ENCODE results near the gene KRT85.

Gene KRT85

GRCh38 chr12:52367876-52368275 is 595 bp upstream of the KRT85 start:
- Histone ChIP-seq H3K27ac (no peak overlapping the region), H3K9ac (ENCODE audit: insufficient read length) (no peak overlapping the region), H3K36me3 (ENCODE audit: insufficient read depth, low read length) (no peaks in the 10 kb centered on the region), H3K4me3 (no peak overlapping the region), H3K9me3 (ENCODE audit: low read depth, low read length) (no peaks in the 10 kb centered on the region)
- DNase-seq (ENCODE audit: low read depth, low spot score), result no peak
- no peak for TF ChIP-seq POLR2AphosphoS5 (IDR thresholded peaks at IDR 0.05; ENCODE audit: borderline replicate concordance, low read depth, low read length)
- no peak for TF ChIP-seq EZH2 (IDR thresholded peaks at IDR 0.05)
- TF ChIP-seq FOXP2 (optimal IDR thresholded peaks at IDR 0.05; ENCODE audit: control extremely low read depth, extremely low read length, insufficient read depth), result no peak

DNA sequence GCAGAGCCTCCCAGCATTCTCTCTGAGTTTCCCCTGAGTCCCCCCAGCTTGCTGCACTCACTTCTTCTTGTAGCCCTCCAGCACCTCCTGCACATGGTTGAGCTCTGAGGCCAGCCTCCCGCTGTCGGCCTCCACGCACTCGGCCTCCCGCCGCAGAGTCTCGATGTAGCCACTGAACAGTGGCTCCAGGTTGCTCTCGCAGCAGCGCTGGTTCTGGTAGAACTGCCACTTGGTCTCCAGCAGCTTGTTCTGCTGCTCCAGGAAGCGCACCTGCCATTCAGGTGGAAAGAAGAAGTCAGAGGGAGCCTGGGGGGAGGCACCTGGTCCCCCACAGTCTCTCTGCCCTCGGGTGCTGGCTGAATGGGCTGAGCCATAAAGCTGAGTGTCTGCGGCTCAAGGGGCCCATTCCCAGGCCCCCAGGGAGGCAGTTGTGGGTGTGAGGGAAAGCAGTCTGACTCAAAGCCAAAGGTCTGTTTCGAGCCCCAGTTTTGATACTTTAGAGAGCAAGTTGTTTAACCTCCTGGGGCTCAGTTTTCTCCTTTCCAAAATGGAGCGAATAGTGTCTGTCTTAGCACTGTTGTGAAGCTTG is 2.3 kb downstream of the KRT85 start:
- no peak for DNase-seq (ENCODE audit: low read depth, low spot score)
- Histone ChIP-seq H3K4me3 (no peak overlapping the region), H3K9ac (ENCODE audit: insufficient read length) (no peak overlapping the region), H3K27ac (no peak overlapping the region), H3K9me3 (ENCODE audit: low read depth, low read length) (no peaks in the 10 kb centered on the region), H3K36me3 (ENCODE audit: insufficient read depth, low read length) (no peaks in the 10 kb centered on the region)
- TF ChIP-seq EZH2 (IDR thresholded peaks at IDR 0.05) (no peak), FOXP2 (optimal IDR thresholded peaks at IDR 0.05; ENCODE audit: control extremely low read depth, extremely low read length, insufficient read depth) (no peak), POLR2AphosphoS5 (IDR thresholded peaks at IDR 0.05; ENCODE audit: borderline replicate concordance, low read depth, low read length) (no peak)

DNA sequence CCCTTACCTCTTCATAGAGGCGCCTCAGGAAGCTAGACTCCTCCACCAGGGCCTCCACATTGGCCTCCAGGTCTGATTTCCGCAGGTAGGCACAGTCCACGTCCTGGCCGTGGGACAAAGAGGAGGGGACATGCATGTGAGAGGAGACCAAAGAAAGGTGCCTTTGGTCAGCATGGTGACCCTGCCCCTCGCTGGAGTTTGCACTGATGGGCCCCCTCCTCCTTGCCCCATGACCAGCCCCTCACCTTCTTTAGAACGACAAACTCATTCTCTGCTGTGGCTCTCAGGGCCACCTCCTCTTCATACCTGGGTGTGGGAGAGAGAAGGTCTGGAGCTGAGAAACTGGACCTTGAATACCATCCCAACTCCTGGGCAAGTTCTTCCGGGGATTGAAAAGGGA is 3.2 kb downstream of the KRT85 start:
- H3K9me3 ChIP-seq (ENCODE audit: low read depth, low read length), result no peaks in the 10 kb centered on the region
- no peak overlapping the region for H3K9ac ChIP-seq (ENCODE audit: insufficient read length)
- H3K27ac ChIP-seq, result no peak overlapping the region
- no peak for DNase-seq (ENCODE audit: low read depth, low spot score)
- TF ChIP-seq POLR2AphosphoS5 (IDR thresholded peaks at IDR 0.05; ENCODE audit: borderline replicate concordance, low read depth, low read length), result no peak
- TF ChIP-seq EZH2 (IDR thresholded peaks at IDR 0.05), result no peak
- TF ChIP-seq FOXP2 (optimal IDR thresholded peaks at IDR 0.05; ENCODE audit: control extremely low read depth, extremely low read length, insufficient read depth), result no peak
- no peaks in the 10 kb centered on the region for H3K36me3 ChIP-seq (ENCODE audit: insufficient read depth, low read length)
- H3K4me3 ChIP-seq, result no peak overlapping the region

GRCh38 chr12:52363111-52363679 is 4.1 kb downstream of the KRT85 start:
- no peak overlapping the region for H3K4me3 ChIP-seq
- no peaks in the 10 kb centered on the region for H3K9me3 ChIP-seq (ENCODE audit: low read depth, low read length)
- no peak overlapping the region for H3K9ac ChIP-seq (ENCODE audit: insufficient read length)
- no peak for DNase-seq (ENCODE audit: low read depth, low spot score)
- H3K36me3 ChIP-seq (ENCODE audit: insufficient read depth, low read length), result no peaks in the 10 kb centered on the region
- TF ChIP-seq POLR2AphosphoS5 (IDR thresholded peaks at IDR 0.05; ENCODE audit: borderline replicate concordance, low read depth, low read length) (no peak), EZH2 (IDR thresholded peaks at IDR 0.05) (no peak), FOXP2 (optimal IDR thresholded peaks at IDR 0.05; ENCODE audit: control extremely low read depth, extremely low read length, insufficient read depth) (no peak)
- H3K27ac ChIP-seq, result no peak overlapping the region

GRCh38 chr12:52362118-52362726 is 5.1 kb downstream of the KRT85 start:
- no peak for TF ChIP-seq POLR2AphosphoS5 (IDR thresholded peaks at IDR 0.05; ENCODE audit: borderline replicate concordance, low read depth, low read length)
- no peak for TF ChIP-seq FOXP2 (optimal IDR thresholded peaks at IDR 0.05; ENCODE audit: control extremely low read depth, extremely low read length, insufficient read depth)
- Histone ChIP-seq H3K9ac (ENCODE audit: insufficient read length) (no peak overlapping the region), H3K36me3 (ENCODE audit: insufficient read depth, low read length) (no peaks in the 10 kb centered on the region), H3K4me3 (no peak overlapping the region), H3K9me3 (ENCODE audit: low read depth, low read length) (no peaks in the 10 kb centered on the region), H3K27ac (no peak overlapping the region)
- no peak for DNase-seq (ENCODE audit: low read depth, low spot score)

- Histone ChIP-seq H3K4me3 (no peak overlapping the region), H3K36me3 (ENCODE audit: insufficient read depth, low read length) (no peaks in the 10 kb centered on the region), H3K9ac (ENCODE audit: insufficient read length) (no peak overlapping the region), H3K27ac (no peak overlapping the region), H3K9me3 (ENCODE audit: low read depth, low read length) (no peaks in the 10 kb centered on the region)
- TF ChIP-seq POLR2AphosphoS5 (IDR thresholded peaks at IDR 0.05; ENCODE audit: borderline replicate concordance, low read depth, low read length) (no peak), EZH2 (IDR thresholded peaks at IDR 0.05) (no peak), FOXP2 (optimal IDR thresholded peaks at IDR 0.05; ENCODE audit: control extremely low read depth, extremely low read length, insufficient read depth) (no peak)
- DNase-seq (ENCODE audit: low read depth, low spot score), result no peak
These were observed 5.7 kb downstream of the KRT85 start for GRCh38 chr12:52361553-52361952.

GRCh38 chr12:52360663-52361271 is 6.5 kb downstream of the KRT85 start:
- no peaks in the 10 kb centered on the region for H3K9me3 ChIP-seq (ENCODE audit: low read depth, low read length)
- no peak overlapping the region for H3K9ac ChIP-seq (ENCODE audit: insufficient read length)
- TF ChIP-seq FOXP2 (optimal IDR thresholded peaks at IDR 0.05; ENCODE audit: control extremely low read depth, extremely low read length, insufficient read depth), result no peak
- no peak for TF ChIP-seq EZH2 (IDR thresholded peaks at IDR 0.05)
- TF ChIP-seq POLR2AphosphoS5 (IDR thresholded peaks at IDR 0.05; ENCODE audit: borderline replicate concordance, low read depth, low read length), result no peak
- H3K36me3 ChIP-seq (ENCODE audit: insufficient read depth, low read length), result no peaks in the 10 kb centered on the region
- no peak overlapping the region for H3K27ac ChIP-seq
- DNase-seq (ENCODE audit: low read depth, low spot score), result no peak
- no peak overlapping the region for H3K4me3 ChIP-seq

DNA sequence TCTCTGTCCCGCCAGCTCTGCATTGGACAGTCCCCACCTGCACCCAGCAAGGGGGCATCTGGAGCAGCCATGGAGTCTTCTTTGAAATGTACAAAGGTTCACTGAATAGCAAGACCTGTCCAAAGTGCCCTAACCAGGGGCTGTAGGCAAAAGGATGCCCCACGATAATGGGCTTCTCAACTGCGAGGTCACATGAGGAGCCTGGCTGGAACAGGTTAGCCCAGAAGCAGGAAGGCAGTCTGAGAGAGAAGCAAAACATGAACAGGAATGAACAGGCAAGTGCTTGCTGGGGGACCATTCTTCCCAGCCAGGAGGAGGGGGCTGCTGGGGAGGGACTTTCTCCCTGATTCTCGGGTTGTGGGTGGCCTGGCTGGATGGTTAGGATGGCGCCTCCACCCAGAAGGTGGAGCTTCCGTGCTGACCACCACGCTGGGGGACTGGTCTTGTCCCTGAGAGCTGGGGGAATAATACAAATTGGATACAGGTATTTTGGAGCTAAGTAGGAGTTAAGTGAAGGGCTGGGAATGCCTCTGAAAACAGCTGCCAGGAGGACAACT is 7.1 kb downstream of the KRT85 start:
- TF ChIP-seq FOXP2 (optimal IDR thresholded peaks at IDR 0.05; ENCODE audit: control extremely low read depth, extremely low read length, insufficient read depth) (no peak), POLR2AphosphoS5 (IDR thresholded peaks at IDR 0.05; ENCODE audit: borderline replicate concordance, low read depth, low read length) (no peak), EZH2 (IDR thresholded peaks at IDR 0.05) (no peak)
- H3K36me3 ChIP-seq (ENCODE audit: insufficient read depth, low read length), result no peaks in the 10 kb centered on the region
- no peak for DNase-seq (ENCODE audit: low read depth, low spot score)
- no peaks in the 10 kb centered on the region for H3K9me3 ChIP-seq (ENCODE audit: low read depth, low read length)
- no peak overlapping the region for H3K27ac ChIP-seq
- no peak overlapping the region for H3K9ac ChIP-seq (ENCODE audit: insufficient read length)
- no peak overlapping the region for H3K4me3 ChIP-seq

Measured in SK-N-MC (cell line).